ENCODE data around the gene ALKBH6. TPM values are rescaled to one million over a fixed set of nuclear protein-coding genes. Genes with fewer than 3 reads are reported as not detected.

ALKBH6 gene
- polyA plus RNA-seq, 1 donor: 8.5 TPM

Other genes with a start within 250 kb of the ALKBH6 start
- 15.0 TPM for gene ARHGAP33, start 238.6 kb downstream of the ALKBH6 start, polyA plus RNA-seq (ENCODE audit: insufficient read length)
- not detected for gene PRODH2, start 201.4 kb downstream of the ALKBH6 start, polyA plus RNA-seq (ENCODE audit: insufficient read length)
- gene NPHS1, start 161.7 kb downstream of the ALKBH6 start, polyA plus RNA-seq (ENCODE audit: insufficient read length): 0.24 TPM
- 0.28 TPM for gene KIRREL2, start 157.3 kb downstream of the ALKBH6 start, polyA plus RNA-seq (ENCODE audit: insufficient read length)
- 7.1 TPM for gene APLP1, start 145.6 kb downstream of the ALKBH6 start, polyA plus RNA-seq (ENCODE audit: insufficient read length)
- gene NFKBID, start 113.7 kb downstream of the ALKBH6 start, polyA plus RNA-seq (ENCODE audit: insufficient read length): 1.2 TPM
- 4.7 TPM for gene HCST, start 111.7 kb downstream of the ALKBH6 start, polyA plus RNA-seq (ENCODE audit: insufficient read length)
- gene TYROBP, start 105.9 kb downstream of the ALKBH6 start, polyA plus RNA-seq (ENCODE audit: insufficient read length): 14.7 TPM
- gene LRFN3, start 77.8 kb downstream of the ALKBH6 start, polyA plus RNA-seq (ENCODE audit: insufficient read length): 7.0 TPM
- gene SDHAF1, start 19.0 kb downstream of the ALKBH6 start, polyA plus RNA-seq (ENCODE audit: insufficient read length): 12.9 TPM
- 0.59 TPM for gene SYNE4, start 5.4 kb downstream of the ALKBH6 start, polyA plus RNA-seq (ENCODE audit: insufficient read length)
- 15.5 TPM for gene CLIP3, start 18.7 kb upstream of the ALKBH6 start, polyA plus RNA-seq (ENCODE audit: insufficient read length)
- gene THAP8, start 40.1 kb upstream of the ALKBH6 start, polyA plus RNA-seq (ENCODE audit: insufficient read length): 8.6 TPM
- 2.5 TPM for gene WDR62, start 40.7 kb upstream of the ALKBH6 start, polyA plus RNA-seq (ENCODE audit: insufficient read length)
- gene OVOL3, start 96.9 kb upstream of the ALKBH6 start, polyA plus RNA-seq (ENCODE audit: insufficient read length): not detected
- gene POLR2I, start 100.7 kb upstream of the ALKBH6 start, polyA plus RNA-seq (ENCODE audit: insufficient read length): 42.3 TPM
- 80.0 TPM for gene TBCB, start 101.3 kb upstream of the ALKBH6 start, polyA plus RNA-seq (ENCODE audit: insufficient read length)
- 464 TPM for gene CAPNS1, start 125.9 kb upstream of the ALKBH6 start, polyA plus RNA-seq (ENCODE audit: insufficient read length)
- 219 TPM for gene COX7A1, start 138.2 kb upstream of the ALKBH6 start, polyA plus RNA-seq (ENCODE audit: insufficient read length)
- gene ZNF565, start 200.5 kb upstream of the ALKBH6 start, polyA plus RNA-seq (ENCODE audit: insufficient read length): 5.9 TPM
- 60.5 TPM for gene ZNF146, start 200.9 kb upstream of the ALKBH6 start, polyA plus RNA-seq (ENCODE audit: insufficient read length)